KMS-11 (cell line): ENCODE data around the gene FRYL.

Experiments used
- H2AFZ ChIP-seq: fragments of 200-600 bp; sonication (generic); 2 replicates; pipeline ENCODE4 v1.6.1; 2016; ENCODE audit warnings: antibody characterized with exemption, mixed run types, low read depth
- H3K27ac ChIP-seq: fragments of 200-600 bp; sonication (generic); 2 replicates; pipeline ENCODE4 v1.6.1; 2016; ENCODE audit warnings: mild to moderate bottlenecking, mixed run types
- H3K27me3 ChIP-seq: fragments of 200-600 bp; sonication (generic); 2 replicates; pipeline ENCODE4 v1.6.1; 2017; ENCODE audit warnings: mild to moderate bottlenecking, low read depth, mixed run types, moderate library complexity; ENCODE audit not compliant: insufficient read depth
- H3K36me3 ChIP-seq: fragments of 200-600 bp; sonication (generic); 2 replicates; pipeline ENCODE4 v1.6.1; 2017; ENCODE audit warnings: mild to moderate bottlenecking, mixed run types; ENCODE audit not compliant: insufficient read depth
- H3K4me1 ChIP-seq: fragments of 200-600 bp; sonication (generic); 2 replicates; pipeline ENCODE4 v1.6.1; 2016; ENCODE audit warnings: mild to moderate bottlenecking, low read depth, mixed run types; ENCODE audit not compliant: poor library complexity, severe bottlenecking
- H3K4me2 ChIP-seq: fragments of 200-600 bp; sonication (generic); 2 replicates; pipeline ENCODE4 v1.7.0; 2016; ENCODE audit warnings: mild to moderate bottlenecking, mixed run types
- H3K4me3 ChIP-seq: fragments of 200-600 bp; sonication (generic); IDR thresholded peaks from 2 replicates; pipeline ENCODE4 v1.6.1; 2017; ENCODE audit warnings: low read depth, low read length, mixed read lengths; ENCODE audit not compliant: insufficient read depth
- H3K79me2 ChIP-seq: fragments of 200-600 bp; sonication (generic); 2 replicates; pipeline ENCODE4 v1.6.1; 2016; ENCODE audit warnings: low read depth, mixed run types; ENCODE audit not compliant: insufficient read depth
- H3K9ac ChIP-seq: fragments of 200-600 bp; sonication (generic); 2 replicates; pipeline ENCODE4 v1.6.1; 2016; ENCODE audit warnings: mild to moderate bottlenecking, mixed run types
- H4K20me1 ChIP-seq: fragments of 200-600 bp; sonication (generic); 2 replicates; pipeline ENCODE4 v1.6.1; 2016; ENCODE audit warnings: mild to moderate bottlenecking, mixed run types; ENCODE audit not compliant: insufficient read depth
- TF ChIP-seq, protein P1 (sequence below): fragments of 200-600 bp; sonication (generic); conservative IDR thresholded peaks from 2 replicates; pipeline ENCODE4 v1.6.1; 2017; ENCODE audit warnings: low read depth, mild to moderate bottlenecking, antibody characterized with exemption, low read length, moderate library complexity, mixed read lengths

The FRYL gene

DNA sequence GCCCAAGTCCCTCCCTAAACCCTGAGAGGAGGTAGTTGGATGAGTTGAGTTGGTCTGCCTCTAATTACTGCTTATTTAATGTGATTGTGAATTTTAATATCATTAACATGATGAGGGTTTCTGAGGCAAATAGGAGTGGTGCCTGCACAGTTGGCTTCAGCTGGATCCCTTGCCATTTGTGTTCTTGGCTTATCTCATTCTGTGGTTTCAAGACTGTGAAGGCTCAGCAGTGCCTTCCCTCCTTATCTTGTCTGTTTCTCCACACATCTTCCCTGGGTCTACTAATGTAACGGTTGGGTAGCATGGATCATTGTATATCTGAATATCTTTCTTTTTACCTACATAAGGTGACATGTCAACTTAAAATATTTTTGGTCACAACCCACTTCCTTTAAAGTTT lies 298.5 kb downstream of the FRYL start:
- TF ChIP-seq, protein P1, sequence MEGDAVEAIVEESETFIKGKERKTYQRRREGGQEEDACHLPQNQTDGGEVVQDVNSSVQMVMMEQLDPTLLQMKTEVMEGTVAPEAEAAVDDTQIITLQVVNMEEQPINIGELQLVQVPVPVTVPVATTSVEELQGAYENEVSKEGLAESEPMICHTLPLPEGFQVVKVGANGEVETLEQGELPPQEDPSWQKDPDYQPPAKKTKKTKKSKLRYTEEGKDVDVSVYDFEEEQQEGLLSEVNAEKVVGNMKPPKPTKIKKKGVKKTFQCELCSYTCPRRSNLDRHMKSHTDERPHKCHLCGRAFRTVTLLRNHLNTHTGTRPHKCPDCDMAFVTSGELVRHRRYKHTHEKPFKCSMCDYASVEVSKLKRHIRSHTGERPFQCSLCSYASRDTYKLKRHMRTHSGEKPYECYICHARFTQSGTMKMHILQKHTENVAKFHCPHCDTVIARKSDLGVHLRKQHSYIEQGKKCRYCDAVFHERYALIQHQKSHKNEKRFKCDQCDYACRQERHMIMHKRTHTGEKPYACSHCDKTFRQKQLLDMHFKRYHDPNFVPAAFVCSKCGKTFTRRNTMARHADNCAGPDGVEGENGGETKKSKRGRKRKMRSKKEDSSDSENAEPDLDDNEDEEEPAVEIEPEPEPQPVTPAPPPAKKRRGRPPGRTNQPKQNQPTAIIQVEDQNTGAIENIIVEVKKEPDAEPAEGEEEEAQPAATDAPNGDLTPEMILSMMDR = no peak
- Histone ChIP-seq H3K27me3 (no peaks in the 10 kb centered on the region), H3K4me2 (no peak overlapping the region), H3K9ac (no peak overlapping the region), H3K36me3 (no peaks in the 10 kb centered on the region), H2AFZ (no peak overlapping the region), H4K20me1 (no peaks in the 10 kb centered on the region), H3K4me1 (no peaks in the 10 kb centered on the region), H3K79me2 (no peaks in the 10 kb centered on the region), H3K4me3 (no peak overlapping the region), H3K27ac (no peak overlapping the region)

DNA sequence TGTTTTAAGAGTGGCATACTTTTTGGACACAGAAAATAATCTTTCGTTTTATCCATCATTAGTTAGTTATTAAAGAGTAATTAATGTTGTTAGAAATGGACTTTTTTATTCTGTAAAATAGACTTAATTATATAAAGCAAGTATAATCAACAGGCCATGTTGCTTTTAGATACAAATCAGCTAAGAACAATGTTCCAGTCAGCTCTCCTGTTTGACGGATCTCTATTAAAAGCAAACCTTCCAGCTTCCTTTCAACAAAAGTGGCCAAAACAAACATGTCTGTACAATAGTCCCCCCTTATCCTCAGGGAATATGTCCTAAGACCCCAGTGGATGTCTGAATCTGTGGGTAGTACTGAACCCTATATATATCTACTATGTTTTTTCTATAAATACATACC lies 301.8 kb downstream of the FRYL start:
- H3K79me2 ChIP-seq = no peaks in the 10 kb centered on the region
- no peak overlapping the region for H3K9ac ChIP-seq
- TF ChIP-seq, protein P1 = no peak
- no peak overlapping the region for H2AFZ ChIP-seq
- H3K27ac ChIP-seq = no peak overlapping the region
- no peaks in the 10 kb centered on the region for H4K20me1 ChIP-seq
- no peak overlapping the region for H3K4me2 ChIP-seq
- no peak overlapping the region for H3K4me3 ChIP-seq
- H3K36me3 ChIP-seq = no peaks in the 10 kb centered on the region
- no peaks in the 10 kb centered on the region for H3K27me3 ChIP-seq
- H3K4me1 ChIP-seq = no peaks in the 10 kb centered on the region

DNA sequence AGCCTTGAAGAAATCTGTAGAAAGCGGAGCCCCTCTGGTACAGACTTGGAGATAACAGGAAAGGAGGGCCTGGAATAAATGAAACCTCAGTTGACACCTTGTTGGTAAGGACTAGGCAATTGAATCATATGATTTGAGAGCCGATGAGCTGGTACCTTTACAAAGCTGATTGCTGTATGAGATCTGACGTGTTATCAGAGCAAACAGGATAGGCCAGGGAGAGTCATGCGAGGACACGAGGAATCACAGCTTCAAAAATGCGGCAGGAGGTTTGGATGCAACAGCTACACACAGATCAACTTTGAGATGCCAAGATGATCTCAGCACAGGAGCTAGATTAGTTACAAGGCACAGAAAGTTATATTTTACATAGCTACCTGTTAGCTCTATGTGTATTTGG lies 304.3 kb downstream of the FRYL start:
- no peak overlapping the region for H3K4me3 ChIP-seq
- no peaks in the 10 kb centered on the region for H3K79me2 ChIP-seq
- TF ChIP-seq, protein P1 = no peak
- H3K4me2 ChIP-seq = no peak overlapping the region
- H4K20me1 ChIP-seq = no peaks in the 10 kb centered on the region
- no peak overlapping the region for H3K9ac ChIP-seq
- no peak overlapping the region for H2AFZ ChIP-seq
- peaks cover 5% of the 10 kb centered on the region for H3K4me1 ChIP-seq
- H3K36me3 ChIP-seq = no peaks in the 10 kb centered on the region
- no peak overlapping the region for H3K27ac ChIP-seq
- H3K27me3 ChIP-seq = no peaks in the 10 kb centered on the region

DNA sequence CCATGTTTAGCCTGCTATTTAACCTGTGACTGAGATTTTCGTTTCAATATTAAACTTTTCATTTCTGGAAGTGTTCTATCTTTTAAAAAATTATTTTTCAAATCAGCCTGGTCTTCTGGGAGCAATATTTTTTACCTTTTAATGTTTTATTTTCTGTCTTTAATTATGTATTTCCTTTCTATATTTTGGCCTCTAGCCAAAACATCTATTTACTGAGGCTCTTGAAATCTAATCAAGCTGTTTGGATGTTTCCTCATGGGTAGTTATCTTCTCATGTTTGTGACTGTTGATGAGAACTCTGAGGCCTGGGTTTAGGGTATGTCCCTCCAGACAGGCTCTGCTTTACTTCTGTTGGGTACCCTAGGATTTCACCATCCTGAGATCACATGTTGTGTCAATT lies 307.3 kb downstream of the FRYL start:
- TF ChIP-seq, protein P1 = no peak
- no peak overlapping the region for H3K27ac ChIP-seq
- H3K27me3 ChIP-seq = no peaks in the 10 kb centered on the region
- H4K20me1 ChIP-seq = no peaks in the 10 kb centered on the region
- H3K9ac ChIP-seq = no peak overlapping the region
- H3K4me3 ChIP-seq = no peak overlapping the region
- H3K79me2 ChIP-seq = no peaks in the 10 kb centered on the region
- H3K4me1 ChIP-seq = peaks cover 17% of the 10 kb centered on the region
- H2AFZ ChIP-seq = no peak overlapping the region
- H3K36me3 ChIP-seq = no peaks in the 10 kb centered on the region
- no peak overlapping the region for H3K4me2 ChIP-seq
